Common myeloid progenitor, CD34-positive (primary cell): Measurements from ENCODE around the gene REST. TPM values are rescaled to one million over a fixed set of nuclear protein-coding genes. Genes with fewer than 3 reads are reported as not detected.

Source experiments
- CTCF ChIA-PET: fragments of 350-600 bp; sonication (Branson Sonifier 250); formaldehyde crosslinking; loops from one replicate; lab custom pipeline; 2021; ENCODE audit warnings: antibody characterized with exemption; lab: Charles Lee
- POLR2A ChIA-PET: fragments of 350-600 bp; sonication (Branson Sonifier 250); formaldehyde crosslinking; loops from one replicate; lab custom pipeline; 2021; ENCODE audit warnings: antibody characterized with exemption; lab: Charles Lee
- DNase-seq, 3 donors: peaks; one replicate each; pipeline versions ENCODE4 v3.0.0 to v3.0.0-alpha.2; 2013
- H3K27ac ChIP-seq, 2 experiments: 1 replicate in 1 of 2; 2 replicates in 1 of 2; pipeline ENCODE4 v1.7.0; 2013; ENCODE audit warnings: inconsistent platforms in 2 of 2, low read length in 2 of 2, mild to moderate bottlenecking in 2 of 2, low read depth in 1 of 2, moderate library complexity in 1 of 2; ENCODE audit not compliant: severe bottlenecking in 2 of 2, insufficient read depth in 1 of 2, poor library complexity in 1 of 2
- H3K27me3 ChIP-seq, 5 experiments: replicated peaks in 2 of 5; 1 replicate in 3 of 5; 2 replicates in 2 of 5; pipeline versions ENCODE4 v1.6.1 to v1.7.0; 2013; ENCODE audit warnings: low read length in 4 of 5, mild to moderate bottlenecking in 2 of 5, moderate library complexity in 2 of 5, inconsistent platforms in 1 of 5; ENCODE audit not compliant: insufficient read depth in 5 of 5, control insufficient read depth in 4 of 5
- H3K36me3 ChIP-seq, 4 experiments: 1 replicate in 2 of 4; 2 replicates in 2 of 4; pipeline versions ENCODE4 v1.6.1 to v1.7.0; 2013; ENCODE audit warnings: low read length in 3 of 4, control low read depth in 1 of 4, mild to moderate bottlenecking in 1 of 4; ENCODE audit not compliant: control insufficient read depth in 4 of 4, insufficient read depth in 4 of 4
- H3K4me1 ChIP-seq, 4 experiments: 1 replicate in 3 of 4; 2 replicates in 1 of 4; pipeline versions ENCODE4 v1.6.1 to v1.7.1; 2013; ENCODE audit warnings: low read length in 3 of 4, mild to moderate bottlenecking in 3 of 4, control low read depth in 1 of 4, inconsistent platforms in 1 of 4, moderate library complexity in 1 of 4; ENCODE audit not compliant: control insufficient read depth in 4 of 4, insufficient read depth in 4 of 4; ENCODE audit errors: control extremely low read depth in 1 of 4
- H3K4me3 ChIP-seq, 7 experiments: 1 replicate in 4 of 7; 2 replicates in 3 of 7; pipeline versions ENCODE4 v1.5.1 to v1.7.0; 2013; ENCODE audit warnings: mild to moderate bottlenecking in 7 of 7, low read length in 6 of 7, moderate library complexity in 6 of 7, inconsistent platforms in 2 of 7, low read depth in 2 of 7, control low read depth in 1 of 7; ENCODE audit not compliant: insufficient read depth in 4 of 7, control insufficient read depth in 1 of 7; ENCODE audit errors: extremely low read depth in 1 of 7
- H3K9me3 ChIP-seq, 5 experiments: 1 replicate in 4 of 5; 2 replicates in 1 of 5; pipeline versions ENCODE4 v1.6.1 to v1.7.1; 2013; ENCODE audit warnings: low read length in 4 of 5, mild to moderate bottlenecking in 2 of 5, inconsistent platforms in 1 of 5, low read depth in 1 of 5, moderate library complexity in 1 of 5; ENCODE audit not compliant: control insufficient read depth in 4 of 5, insufficient read depth in 2 of 5; ENCODE audit errors: control extremely low read depth in 1 of 5
- WGBS: methylation state at CpG from one replicate; pipeline ENCODE4 v1.1.5; 2013; ENCODE audit not compliant: insufficient coverage; 5-methylcytosine and 5-hydroxymethylcytosine counted together
- polyA plus RNA-seq: library from polyadenylated mRNA; unstranded; fragments of 120-200 nt; gene quantifications from one replicate; pipeline ENCODE4 v1.2.1, GENCODE V29; 2013

REST gene, protein sequence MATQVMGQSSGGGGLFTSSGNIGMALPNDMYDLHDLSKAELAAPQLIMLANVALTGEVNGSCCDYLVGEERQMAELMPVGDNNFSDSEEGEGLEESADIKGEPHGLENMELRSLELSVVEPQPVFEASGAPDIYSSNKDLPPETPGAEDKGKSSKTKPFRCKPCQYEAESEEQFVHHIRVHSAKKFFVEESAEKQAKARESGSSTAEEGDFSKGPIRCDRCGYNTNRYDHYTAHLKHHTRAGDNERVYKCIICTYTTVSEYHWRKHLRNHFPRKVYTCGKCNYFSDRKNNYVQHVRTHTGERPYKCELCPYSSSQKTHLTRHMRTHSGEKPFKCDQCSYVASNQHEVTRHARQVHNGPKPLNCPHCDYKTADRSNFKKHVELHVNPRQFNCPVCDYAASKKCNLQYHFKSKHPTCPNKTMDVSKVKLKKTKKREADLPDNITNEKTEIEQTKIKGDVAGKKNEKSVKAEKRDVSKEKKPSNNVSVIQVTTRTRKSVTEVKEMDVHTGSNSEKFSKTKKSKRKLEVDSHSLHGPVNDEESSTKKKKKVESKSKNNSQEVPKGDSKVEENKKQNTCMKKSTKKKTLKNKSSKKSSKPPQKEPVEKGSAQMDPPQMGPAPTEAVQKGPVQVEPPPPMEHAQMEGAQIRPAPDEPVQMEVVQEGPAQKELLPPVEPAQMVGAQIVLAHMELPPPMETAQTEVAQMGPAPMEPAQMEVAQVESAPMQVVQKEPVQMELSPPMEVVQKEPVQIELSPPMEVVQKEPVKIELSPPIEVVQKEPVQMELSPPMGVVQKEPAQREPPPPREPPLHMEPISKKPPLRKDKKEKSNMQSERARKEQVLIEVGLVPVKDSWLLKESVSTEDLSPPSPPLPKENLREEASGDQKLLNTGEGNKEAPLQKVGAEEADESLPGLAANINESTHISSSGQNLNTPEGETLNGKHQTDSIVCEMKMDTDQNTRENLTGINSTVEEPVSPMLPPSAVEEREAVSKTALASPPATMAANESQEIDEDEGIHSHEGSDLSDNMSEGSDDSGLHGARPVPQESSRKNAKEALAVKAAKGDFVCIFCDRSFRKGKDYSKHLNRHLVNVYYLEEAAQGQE
- 24.7 TPM for polyA plus RNA-seq

DNA sequence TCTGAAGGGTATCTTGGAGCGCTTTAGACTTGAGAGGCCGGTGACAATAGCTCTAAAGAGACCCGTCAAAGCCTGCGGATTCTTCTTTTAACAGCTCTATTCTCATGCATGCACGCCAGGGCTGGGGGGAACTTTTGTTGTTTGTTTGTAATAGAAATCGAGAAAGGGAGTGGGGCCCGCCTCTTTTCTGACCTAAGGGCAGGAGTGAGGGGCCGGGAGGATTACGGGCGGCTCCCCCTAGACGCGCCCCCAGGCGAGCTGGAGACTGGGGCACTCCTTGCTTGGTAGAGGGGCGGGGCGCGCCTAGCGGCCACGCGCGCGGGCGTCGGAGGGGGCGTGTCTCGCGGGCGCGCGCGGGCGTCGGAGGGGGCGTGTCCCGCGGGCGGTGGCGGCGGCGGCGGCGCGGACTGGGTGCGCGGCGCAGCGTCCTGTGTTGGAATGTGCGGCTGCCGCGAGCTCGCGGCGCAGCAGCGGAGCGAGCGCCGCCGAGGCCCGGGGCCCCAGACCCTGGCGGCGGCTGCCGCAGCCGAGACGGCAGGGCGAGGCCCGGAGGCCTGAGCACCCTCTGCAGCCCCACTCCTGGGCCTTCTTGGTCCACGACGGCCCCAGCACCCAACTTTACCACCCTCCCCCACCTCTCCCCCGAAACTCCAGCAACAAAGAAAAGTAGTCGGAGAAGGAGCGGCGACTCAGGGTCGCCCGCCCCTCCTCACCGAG, at the start of gene REST:
Gene REST (plus strand): TSS at position 412 of the 717 bp plus-strand sequence. CDS start 2,739 bp downstream, outside the sequence.
- peak; percentile 77 to 87 (median 83) for DNase-seq
- Histone ChIP-seq H3K27ac (peak within 1 kb of the TSS; percentile 82 to 95), H3K36me3 (peaks cover 2 to 14% (median 8%) of the 10 kb centered on the region in 4 experiments), H3K4me1 (peaks cover 18 to 37% (median 33%) of the 10 kb centered on the region in 4 experiments), H3K27me3 (no peaks in the 10 kb centered on the region), H3K9me3 (no peaks in the 10 kb centered on the region), H3K4me3 (peak within 1 kb of the TSS; percentile 87 to 98 (median 92))
- 0% methylated on average over 61 of the region's 74 CpGs for WGBS
- POLR2A ChIA-PET = interaction anchor here (0.6 to 2.8 kb wide), 9 partner anchors 10 to 355 kb away, joined by 3 to 7 read pairs (median 4); partner anchors contain the start of gene NOA1
- CTCF ChIA-PET = interaction anchor here (0.9 to 1.9 kb wide), 9 partner anchors 10 to 484 kb away, joined by 3 to 6 read pairs (median 3); partner anchors contain the start of genes PAICS and PPAT

DNA sequence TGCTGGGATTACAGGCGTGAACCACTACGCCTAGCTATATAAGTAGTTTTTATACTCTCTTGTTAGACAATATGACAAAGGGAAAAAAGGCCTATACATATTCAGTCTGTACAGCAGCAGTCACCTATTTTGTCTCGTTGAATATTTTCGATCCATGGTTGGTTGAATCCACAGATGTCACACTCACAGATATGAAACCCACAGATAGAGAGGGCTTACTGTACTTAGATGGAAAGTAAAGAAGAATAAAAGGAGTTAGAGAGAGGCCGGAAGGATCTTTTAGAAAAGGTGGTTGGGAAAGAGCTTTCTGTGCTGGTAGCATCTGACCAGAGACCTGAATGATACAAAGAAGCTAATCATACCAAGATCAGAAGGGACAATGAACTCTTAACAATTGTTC, 47.9 kb upstream of the REST start:
- H3K27ac ChIP-seq = no peak overlapping the region
- no peaks in the 10 kb centered on the region for H3K27me3 ChIP-seq
- H3K4me3 ChIP-seq = no peak overlapping the region
- no peaks in the 10 kb centered on the region for H3K36me3 ChIP-seq
- peaks cover 0 to 30% (median 14%) of the 10 kb centered on the region in 4 experiments for H3K4me1 ChIP-seq
- H3K9me3 ChIP-seq = no peaks in the 10 kb centered on the region
- ChIA-PET POLR2A (no interaction called here), CTCF (interaction anchor here (1.0 to 1.5 kb wide), 3 partner anchors 8 to 57 kb away, joined by 3 to 4 read pairs (median 3); no protein-coding TSS in a partner anchor)
- DNase-seq = no peak
- WGBS = 100% methylated on average over 1 of the region's 5 CpGs

DNA sequence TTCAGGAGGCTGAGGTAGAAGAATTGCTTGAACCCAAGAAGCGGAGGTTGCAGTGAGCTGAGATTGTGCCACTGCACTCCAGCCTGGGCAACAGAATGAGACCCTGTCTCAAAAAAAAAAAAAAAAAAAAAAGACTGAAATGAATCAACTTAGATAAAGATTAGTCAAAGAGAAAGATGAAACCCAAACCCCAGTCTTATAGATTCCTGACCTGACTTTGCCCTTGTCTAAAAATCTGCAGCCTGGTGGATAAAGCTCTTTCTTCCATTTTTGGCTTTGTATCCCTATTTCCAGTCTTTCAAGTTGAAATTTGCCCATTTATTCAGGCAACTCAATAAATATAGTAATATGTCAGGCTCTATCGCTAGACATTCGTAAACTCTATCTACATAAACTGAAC, 46.9 kb upstream of the REST start:
- WGBS = 100% methylated on average over 1 of the region's 3 CpGs
- H3K36me3 ChIP-seq = no peaks in the 10 kb centered on the region
- DNase-seq = no peak
- H3K4me1 ChIP-seq = peaks cover 0 to 30% (median 14%) of the 10 kb centered on the region in 4 experiments
- H3K9me3 ChIP-seq = no peaks in the 10 kb centered on the region
- ChIA-PET CTCF (interaction anchor here (0.6 to 1.5 kb wide), 4 partner anchors 10 to 25 kb away, joined by 3 to 5 read pairs (median 4); no protein-coding TSS in a partner anchor), POLR2A (interaction anchor here (0.7 kb wide), 1 partner anchor 41 kb away, joined by 3 read pairs; no protein-coding TSS in a partner anchor)
- H3K4me3 ChIP-seq = no peak overlapping the region
- H3K27me3 ChIP-seq = no peaks in the 10 kb centered on the region
- H3K27ac ChIP-seq = no peak overlapping the region

DNA sequence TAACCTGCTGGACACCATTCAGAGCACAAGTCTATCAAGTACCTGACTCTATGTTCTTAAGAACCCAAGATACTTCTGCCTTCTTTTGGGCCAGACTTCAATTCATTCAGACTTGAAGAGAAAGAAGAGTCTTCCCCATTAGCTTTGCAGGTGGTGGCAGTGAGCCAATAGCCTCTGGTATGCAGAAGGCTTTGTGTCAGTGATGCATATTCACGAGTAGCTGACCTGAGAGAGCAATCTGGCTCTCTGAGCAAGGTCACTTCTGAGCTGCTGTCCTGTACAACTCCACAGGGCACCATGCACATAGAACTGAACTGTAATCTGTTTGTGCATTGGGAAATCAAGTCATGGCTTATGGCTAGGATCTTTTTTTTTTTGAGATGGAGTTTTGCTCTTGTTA, 46.3 kb upstream of the REST start:
- H3K4me3 ChIP-seq = no peak overlapping the region
- POLR2A ChIA-PET = no interaction called here
- no peaks in the 10 kb centered on the region for H3K27me3 ChIP-seq
- peaks cover 0 to 30% (median 14%) of the 10 kb centered on the region in 4 experiments for H3K4me1 ChIP-seq
- no peaks in the 10 kb centered on the region for H3K9me3 ChIP-seq
- CTCF ChIA-PET = interaction anchor here (0.6 to 1.5 kb wide), 3 partner anchors 9 to 25 kb away, joined by 3 to 5 read pairs (median 3); no protein-coding TSS in a partner anchor
- no peaks in the 10 kb centered on the region for H3K36me3 ChIP-seq
- no peak overlapping the region for H3K27ac ChIP-seq
- peak in 2 of 3 donors; percentile 23 to 35 for DNase-seq
- WGBS = 87% methylated on average over 1 of the region's 1 CpG

DNA sequence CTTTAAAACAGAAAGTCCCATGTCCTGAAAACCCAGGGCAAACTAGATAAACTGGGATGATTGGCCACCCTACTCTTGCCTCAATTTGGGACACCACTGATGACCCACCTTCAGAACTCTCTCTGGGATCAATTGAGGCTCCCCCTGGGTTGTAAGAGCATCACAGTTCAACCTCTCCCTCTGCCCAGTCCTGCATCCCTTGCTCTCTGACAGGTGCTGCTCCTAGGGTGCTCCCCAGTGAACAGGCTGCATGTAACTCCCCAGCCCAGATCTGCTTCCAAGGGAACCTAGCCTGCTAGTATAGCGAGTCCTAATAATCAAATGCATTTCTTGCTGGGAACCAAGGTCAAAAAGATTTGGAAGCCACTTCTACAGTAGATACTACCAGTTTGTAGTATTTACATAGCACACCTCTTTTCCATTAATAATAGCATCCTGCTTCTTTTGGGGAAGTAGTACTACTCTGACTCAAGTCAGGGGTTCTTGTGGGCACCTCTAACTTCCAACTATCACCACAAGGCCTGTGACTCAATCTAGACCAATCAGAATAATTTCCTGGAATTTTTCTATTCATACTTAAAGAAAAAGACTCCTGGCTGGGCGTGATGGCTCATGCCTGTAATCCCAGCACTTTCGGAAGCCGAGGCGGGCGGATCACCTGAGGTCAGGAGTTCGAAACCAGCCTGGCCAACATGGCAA, 44.1 kb upstream of the REST start:
- Histone ChIP-seq H3K27ac (no peak overlapping the region), H3K27me3 (no peaks in the 10 kb centered on the region), H3K9me3 (no peaks in the 10 kb centered on the region), H3K4me3 (no peak overlapping the region), H3K36me3 (no peaks in the 10 kb centered on the region), H3K4me1 (peaks cover 0 to 18% (median 9%) of the 10 kb centered on the region in 4 experiments)
- 90% methylated on average over 5 of the region's 7 CpGs for WGBS
- DNase-seq = peak; percentile 62 to 93 (median 90)
- ChIA-PET POLR2A (no interaction called here), CTCF (no interaction called here)
